GM13976 (cell line): Measurements from ENCODE around the gene PDE4D.
"Not testable (repeated sequence)": the region's sequence is repeated elsewhere in the genome, so short reads cannot be mapped to it uniquely, and the experiment has no call there.

Experiments used
- DNase-seq: peaks from one replicate; pipeline ENCODE4 v3.0.0; 2012; ENCODE audit warnings: low spot score
- in situ Hi-C: fragments of 300-500 bp; cut with MboI; formaldehyde crosslinking; loops from one replicate; pipeline ENCODE4 v1.12.0; 2022; ENCODE audit warnings: low sequenced_read_pairs, mixed read lengths, inconsistent platforms; ENCODE audit not compliant: unreplicated experiment
- TF ChIP-seq, protein P1 (sequence below): IDR thresholded peaks from 2 replicates; pipeline ENCODE4 v1.5.1; 2012; ENCODE audit warnings: borderline replicate concordance, mild to moderate bottlenecking; ENCODE audit not compliant: insufficient read depth; ENCODE audit errors: extremely low read depth, missing control alignments, control extremely low read depth

The PDE4D gene

DNA sequence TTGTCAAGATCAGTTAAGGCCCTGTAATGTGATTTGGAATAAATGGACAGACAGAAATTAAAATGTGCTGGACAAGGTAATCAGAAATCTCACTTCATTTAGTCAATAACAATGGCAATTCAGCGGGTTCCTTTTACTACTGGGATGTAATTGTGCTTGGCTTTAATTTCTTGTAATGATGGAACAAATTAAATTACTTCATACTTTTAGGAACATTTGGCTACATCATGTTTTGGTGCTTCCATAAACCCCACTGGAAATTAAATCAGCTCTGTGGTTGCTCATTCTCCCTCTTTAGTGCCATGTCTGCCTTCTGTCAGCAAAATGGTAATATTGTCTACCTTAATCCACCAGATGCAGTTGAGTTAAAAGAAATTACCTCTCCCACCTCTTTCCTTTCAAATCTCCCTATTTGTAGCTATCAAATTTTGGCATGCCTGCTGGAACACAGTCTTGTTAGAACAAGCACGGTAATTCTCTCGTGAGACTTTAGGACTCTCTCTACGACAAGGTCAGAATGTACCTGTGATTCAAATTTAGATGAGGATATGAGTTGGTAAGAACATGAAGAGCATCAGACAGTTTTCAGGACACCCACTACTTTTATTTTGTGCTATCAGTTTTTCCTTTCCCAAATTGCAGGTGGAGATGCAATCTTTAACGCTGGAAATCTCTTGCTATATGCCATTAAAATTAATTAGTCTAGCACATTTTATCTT lies 834.4 kb downstream of the PDE4D start:
- in situ Hi-C loops, result no loop called here
- TF ChIP-seq, protein P1, sequence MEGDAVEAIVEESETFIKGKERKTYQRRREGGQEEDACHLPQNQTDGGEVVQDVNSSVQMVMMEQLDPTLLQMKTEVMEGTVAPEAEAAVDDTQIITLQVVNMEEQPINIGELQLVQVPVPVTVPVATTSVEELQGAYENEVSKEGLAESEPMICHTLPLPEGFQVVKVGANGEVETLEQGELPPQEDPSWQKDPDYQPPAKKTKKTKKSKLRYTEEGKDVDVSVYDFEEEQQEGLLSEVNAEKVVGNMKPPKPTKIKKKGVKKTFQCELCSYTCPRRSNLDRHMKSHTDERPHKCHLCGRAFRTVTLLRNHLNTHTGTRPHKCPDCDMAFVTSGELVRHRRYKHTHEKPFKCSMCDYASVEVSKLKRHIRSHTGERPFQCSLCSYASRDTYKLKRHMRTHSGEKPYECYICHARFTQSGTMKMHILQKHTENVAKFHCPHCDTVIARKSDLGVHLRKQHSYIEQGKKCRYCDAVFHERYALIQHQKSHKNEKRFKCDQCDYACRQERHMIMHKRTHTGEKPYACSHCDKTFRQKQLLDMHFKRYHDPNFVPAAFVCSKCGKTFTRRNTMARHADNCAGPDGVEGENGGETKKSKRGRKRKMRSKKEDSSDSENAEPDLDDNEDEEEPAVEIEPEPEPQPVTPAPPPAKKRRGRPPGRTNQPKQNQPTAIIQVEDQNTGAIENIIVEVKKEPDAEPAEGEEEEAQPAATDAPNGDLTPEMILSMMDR, result no peak

DNA sequence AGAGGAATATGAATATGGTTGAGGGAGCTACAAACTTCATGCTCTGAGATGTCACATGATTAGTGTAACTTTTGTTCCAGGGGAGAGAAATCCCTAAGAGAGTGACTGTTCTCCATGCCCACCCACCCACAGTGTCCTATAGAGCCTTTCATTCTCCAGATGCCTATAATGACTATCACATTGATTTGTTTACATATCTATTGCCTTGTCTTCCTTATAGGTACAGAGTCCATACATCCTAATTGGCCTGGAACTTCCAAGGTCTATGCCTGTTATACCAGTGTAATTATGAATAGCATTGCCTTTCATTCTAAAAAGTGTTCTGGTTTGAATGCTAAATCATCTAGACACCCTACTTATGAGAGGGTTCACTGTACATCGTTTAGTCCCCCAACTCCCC lies 835.3 kb downstream of the PDE4D start:
- in situ Hi-C loops, result no loop called here
- TF ChIP-seq, protein P1, result no peak
- DNase-seq, result no peak

More for the DNA sequence above, 834.4 kb downstream of the PDE4D start:
- DNase-seq, result no peak

DNA sequence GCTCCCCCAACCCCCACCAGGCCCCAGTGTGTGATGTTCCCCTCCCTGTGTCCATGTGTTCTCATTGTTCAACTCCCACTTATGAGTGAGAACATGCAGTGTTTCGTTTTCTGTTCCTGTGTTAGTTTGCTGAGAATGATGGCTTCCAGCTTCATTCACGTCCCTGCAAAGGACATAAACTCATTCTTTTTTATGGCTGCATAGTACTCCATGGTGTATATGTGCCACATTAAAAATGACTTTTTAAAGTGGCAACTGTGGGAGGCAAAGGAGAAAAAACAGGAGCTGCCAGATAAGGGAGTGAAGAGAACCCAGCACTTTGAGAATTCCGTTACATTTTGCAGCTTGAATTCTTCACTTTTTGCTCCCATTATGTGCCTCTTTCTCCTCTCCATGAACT lies 836.9 kb downstream of the PDE4D start:
- in situ Hi-C loops, DNase-seq: not testable (repeated sequence)

DNA sequence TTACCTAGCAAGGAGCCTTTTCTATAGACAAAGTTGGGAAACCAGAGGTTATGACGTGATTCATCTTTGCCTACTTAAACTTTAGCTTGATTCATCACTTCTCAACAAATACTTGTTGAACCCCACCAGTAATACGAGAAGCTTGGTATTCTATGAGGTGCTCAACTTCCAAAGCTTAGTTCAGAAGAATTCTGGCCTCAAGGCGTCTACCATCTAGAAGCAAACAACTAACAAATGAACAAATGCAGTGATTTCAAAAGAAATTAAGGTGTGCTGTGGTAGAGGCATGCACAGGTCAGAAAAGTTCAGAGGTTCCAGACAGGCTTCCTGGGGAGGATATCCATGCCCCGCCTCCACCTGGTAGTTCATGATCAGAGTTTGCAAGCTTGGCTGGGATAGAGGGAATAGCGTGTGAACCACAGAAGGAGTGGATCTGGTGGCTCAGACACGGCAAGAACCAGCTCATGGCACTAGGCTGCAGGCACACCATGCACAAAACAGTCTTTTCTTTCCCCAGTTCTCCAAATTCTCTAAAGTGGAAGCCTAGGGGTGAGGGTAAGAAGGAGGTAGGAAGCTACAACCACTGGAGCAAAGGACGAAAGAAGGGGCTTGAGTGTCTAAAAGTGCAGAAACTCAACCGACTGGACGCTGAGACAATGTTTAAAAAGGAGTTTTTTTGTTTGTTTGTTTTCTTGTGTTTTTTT lies 837.6 kb downstream of the PDE4D start:
- DNase-seq, result no peak
- in situ Hi-C loops, result no loop called here
- TF ChIP-seq, protein P1, result no peak

DNA sequence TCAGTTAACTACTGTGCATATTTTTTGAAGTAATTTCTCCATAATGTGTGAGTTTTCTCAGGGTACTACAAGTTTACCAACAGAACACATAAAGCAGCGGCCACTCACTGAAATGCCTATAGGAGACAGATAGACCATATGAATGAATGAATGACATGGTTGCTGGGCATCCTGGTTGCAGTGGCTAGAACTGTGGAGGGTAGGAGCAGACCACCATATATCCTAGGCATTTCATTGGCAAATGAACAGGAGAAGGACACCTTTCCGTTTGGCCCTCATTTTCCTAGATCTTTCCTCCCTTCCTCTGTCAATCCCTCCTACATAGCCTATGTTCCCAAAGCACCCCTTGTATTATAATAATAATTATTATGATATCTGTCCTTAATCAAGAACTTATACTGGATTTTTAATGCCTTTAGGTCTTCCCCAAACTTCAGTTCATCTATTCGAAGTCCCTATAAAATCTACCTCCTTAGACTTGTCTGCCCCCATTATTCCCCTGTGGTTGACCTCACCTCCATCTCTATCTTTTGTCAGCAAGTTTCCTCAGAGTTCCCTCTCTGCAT lies 838.5 kb downstream of the PDE4D start:
- TF ChIP-seq, protein P1, result no peak
- no peak for DNase-seq
- in situ Hi-C loops, result no loop called here

DNA sequence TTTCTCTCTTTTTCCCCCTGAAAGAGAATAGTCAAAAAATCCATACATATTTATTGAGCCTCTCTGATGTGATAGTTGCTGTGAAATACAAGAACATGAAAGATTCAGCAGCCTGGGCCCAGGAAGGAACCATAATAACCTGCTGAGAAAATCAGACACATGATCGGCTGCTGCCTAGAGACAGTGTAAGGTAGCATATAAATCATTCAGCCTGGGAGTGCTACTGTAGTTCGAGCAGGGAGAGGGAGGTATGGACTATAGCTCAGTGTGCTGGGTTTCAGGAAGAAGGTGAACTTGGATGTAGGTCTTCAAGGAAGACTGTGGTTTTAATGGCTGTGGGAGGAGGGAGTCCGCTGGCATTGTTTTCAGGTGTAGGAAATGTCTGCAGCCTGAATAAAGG lies 841.6 kb downstream of the PDE4D start:
- no peak for DNase-seq
- in situ Hi-C loops, result no loop called here
- TF ChIP-seq, protein P1, result no peak

DNA sequence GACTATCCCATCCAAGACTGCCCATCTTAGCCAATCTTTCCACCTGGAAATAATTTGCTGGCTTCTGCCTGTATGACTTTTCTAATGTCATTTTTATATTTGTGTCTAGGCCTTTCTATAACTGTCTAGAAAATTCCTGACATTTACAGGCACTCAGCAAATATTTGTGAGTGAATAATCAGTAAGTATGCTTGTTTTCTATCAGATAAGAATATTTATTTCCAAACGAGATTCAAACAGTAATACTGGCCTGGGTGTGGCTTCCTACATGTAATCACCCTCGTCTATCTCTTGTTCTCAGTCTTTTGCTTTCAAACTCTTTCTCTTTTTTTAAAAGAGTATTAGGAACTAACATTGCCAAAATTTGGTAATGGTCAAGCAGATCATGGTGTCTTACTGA lies 844.4 kb downstream of the PDE4D start:
- TF ChIP-seq, protein P1, result no peak
- DNase-seq, result no peak
- in situ Hi-C loops, result loop anchor here (10.0 kb wide), 1 partner anchor 126 kb away; no protein-coding TSS in a partner anchor
